Neural cell (in vitro differentiated cells): ENCODE measurements around the gene G6PD.

ENCODE experiments used
- EP300 ChIP-seq: fragments of 450-650 bp; conservative IDR thresholded peaks from 2 replicates; pipeline ENCODE4 v1.6.1; 2014; ENCODE audit warnings: antibody characterized with exemption, mild to moderate bottlenecking, moderate library complexity; ENCODE audit not compliant: poor library complexity, severe bottlenecking
- EZH2 ChIP-seq: fragments of 200-600, 300-800 bp; shearing (Covaris generic), sonication (generic); IDR thresholded peaks from 2 replicates; pipeline ENCODE4 v1.6.1; 2014; ENCODE audit warnings: antibody characterized with exemption, low read length, borderline replicate concordance, mild to moderate bottlenecking; ENCODE audit not compliant: insufficient read depth, poor library complexity, severe bottlenecking
- MXI1 ChIP-seq: fragments of 450-650 bp; conservative IDR thresholded peaks from 2 replicates; pipeline ENCODE4 v1.6.1; 2014; ENCODE audit warnings: antibody characterized with exemption, mild to moderate bottlenecking; ENCODE audit not compliant: poor library complexity, severe bottlenecking
- POLR2AphosphoS5 ChIP-seq: IDR thresholded peaks from 2 replicates; pipeline ENCODE4 v1.6.1; 2012
- RAD21 ChIP-seq: fragments of 450-650 bp; conservative IDR thresholded peaks from 2 replicates; pipeline ENCODE4 v1.6.1; 2014; ENCODE audit warnings: antibody characterized with exemption, mild to moderate bottlenecking, moderate library complexity
- SMC3 ChIP-seq: fragments of 450-650 bp; conservative IDR thresholded peaks from 2 replicates; pipeline ENCODE4 v1.6.1; 2014; ENCODE audit warnings: antibody characterized with exemption, mild to moderate bottlenecking, moderate library complexity; ENCODE audit not compliant: poor library complexity
- TAF1 ChIP-seq: IDR thresholded peaks from 2 replicates; pipeline ENCODE4 v1.6.1; 2012; ENCODE audit warnings: low read depth
- TF ChIP-seq, protein P1 (sequence below): fragments of 450-650 bp; IDR thresholded peaks from 2 replicates; pipeline ENCODE4 v1.5.1; 2014; ENCODE audit warnings: antibody characterized with exemption, mild to moderate bottlenecking, moderate library complexity; ENCODE audit not compliant: poor library complexity, severe bottlenecking
- TF ChIP-seq, protein P2 (sequence below): IDR thresholded peaks from 2 replicates; pipeline ENCODE4 v1.6.1; 2012; ENCODE audit warnings: borderline replicate concordance

DNA sequence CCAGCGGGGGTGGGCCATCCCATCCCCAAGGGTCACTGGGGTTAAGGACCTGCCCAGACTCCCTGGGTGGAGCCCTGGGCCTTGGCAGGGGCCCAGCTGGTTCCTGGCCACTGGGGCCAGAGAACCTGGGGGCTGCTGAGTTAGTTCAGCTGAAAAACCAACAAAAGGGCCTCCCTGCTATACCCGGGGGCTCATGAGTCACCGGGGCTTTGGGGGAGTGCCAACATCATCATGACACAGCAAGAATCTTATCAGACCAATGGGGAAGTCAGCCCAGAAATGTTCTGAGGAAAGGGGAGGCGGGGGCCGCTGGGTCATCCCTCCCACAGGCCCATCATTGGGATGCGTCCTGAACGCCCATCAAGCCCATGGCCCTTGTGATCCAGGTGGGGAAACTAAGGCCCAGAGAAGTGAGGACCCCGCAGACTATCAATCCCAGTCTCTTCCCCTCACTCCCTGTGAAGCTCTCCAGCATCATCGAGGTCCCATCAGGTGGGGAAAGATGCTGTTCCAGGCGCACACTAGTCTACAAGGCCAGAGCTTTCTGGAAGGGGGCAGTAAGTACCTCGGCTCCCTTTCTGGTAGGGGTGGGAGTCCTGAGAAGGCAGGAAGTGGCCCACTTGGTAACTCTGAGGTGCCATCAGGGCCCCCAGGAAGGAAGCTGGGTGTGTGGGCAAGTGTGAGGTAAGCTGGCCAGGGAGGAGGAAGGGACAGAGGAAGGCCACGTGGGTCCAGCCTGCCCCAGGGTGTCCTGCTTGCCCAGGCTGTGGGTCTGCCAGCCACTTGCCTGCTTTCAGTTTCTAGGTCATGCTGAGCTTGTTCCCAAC, 4.5 kb downstream of the G6PD start:
- TF ChIP-seq, protein P1, sequence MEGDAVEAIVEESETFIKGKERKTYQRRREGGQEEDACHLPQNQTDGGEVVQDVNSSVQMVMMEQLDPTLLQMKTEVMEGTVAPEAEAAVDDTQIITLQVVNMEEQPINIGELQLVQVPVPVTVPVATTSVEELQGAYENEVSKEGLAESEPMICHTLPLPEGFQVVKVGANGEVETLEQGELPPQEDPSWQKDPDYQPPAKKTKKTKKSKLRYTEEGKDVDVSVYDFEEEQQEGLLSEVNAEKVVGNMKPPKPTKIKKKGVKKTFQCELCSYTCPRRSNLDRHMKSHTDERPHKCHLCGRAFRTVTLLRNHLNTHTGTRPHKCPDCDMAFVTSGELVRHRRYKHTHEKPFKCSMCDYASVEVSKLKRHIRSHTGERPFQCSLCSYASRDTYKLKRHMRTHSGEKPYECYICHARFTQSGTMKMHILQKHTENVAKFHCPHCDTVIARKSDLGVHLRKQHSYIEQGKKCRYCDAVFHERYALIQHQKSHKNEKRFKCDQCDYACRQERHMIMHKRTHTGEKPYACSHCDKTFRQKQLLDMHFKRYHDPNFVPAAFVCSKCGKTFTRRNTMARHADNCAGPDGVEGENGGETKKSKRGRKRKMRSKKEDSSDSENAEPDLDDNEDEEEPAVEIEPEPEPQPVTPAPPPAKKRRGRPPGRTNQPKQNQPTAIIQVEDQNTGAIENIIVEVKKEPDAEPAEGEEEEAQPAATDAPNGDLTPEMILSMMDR, result no peak
- TF ChIP-seq POLR2AphosphoS5, result no peak
- no peak for TF ChIP-seq SMC3
- TF ChIP-seq EP300, result no peak
- no peak for TF ChIP-seq TAF1
- TF ChIP-seq EZH2, result no peak
- TF ChIP-seq RAD21, result no peak
- TF ChIP-seq, protein P2, sequence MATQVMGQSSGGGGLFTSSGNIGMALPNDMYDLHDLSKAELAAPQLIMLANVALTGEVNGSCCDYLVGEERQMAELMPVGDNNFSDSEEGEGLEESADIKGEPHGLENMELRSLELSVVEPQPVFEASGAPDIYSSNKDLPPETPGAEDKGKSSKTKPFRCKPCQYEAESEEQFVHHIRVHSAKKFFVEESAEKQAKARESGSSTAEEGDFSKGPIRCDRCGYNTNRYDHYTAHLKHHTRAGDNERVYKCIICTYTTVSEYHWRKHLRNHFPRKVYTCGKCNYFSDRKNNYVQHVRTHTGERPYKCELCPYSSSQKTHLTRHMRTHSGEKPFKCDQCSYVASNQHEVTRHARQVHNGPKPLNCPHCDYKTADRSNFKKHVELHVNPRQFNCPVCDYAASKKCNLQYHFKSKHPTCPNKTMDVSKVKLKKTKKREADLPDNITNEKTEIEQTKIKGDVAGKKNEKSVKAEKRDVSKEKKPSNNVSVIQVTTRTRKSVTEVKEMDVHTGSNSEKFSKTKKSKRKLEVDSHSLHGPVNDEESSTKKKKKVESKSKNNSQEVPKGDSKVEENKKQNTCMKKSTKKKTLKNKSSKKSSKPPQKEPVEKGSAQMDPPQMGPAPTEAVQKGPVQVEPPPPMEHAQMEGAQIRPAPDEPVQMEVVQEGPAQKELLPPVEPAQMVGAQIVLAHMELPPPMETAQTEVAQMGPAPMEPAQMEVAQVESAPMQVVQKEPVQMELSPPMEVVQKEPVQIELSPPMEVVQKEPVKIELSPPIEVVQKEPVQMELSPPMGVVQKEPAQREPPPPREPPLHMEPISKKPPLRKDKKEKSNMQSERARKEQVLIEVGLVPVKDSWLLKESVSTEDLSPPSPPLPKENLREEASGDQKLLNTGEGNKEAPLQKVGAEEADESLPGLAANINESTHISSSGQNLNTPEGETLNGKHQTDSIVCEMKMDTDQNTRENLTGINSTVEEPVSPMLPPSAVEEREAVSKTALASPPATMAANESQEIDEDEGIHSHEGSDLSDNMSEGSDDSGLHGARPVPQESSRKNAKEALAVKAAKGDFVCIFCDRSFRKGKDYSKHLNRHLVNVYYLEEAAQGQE, result no peak
- no peak for TF ChIP-seq MXI1
